Gastroesophageal sphincter (tissue), 4 donors: Measurements from ENCODE around the gene NFYC. TPM values are rescaled to one million over a fixed set of nuclear protein-coding genes. Genes with fewer than 3 reads are reported as not detected.
"Not testable (repeated sequence)": the region's sequence is repeated elsewhere in the genome, so short reads cannot be mapped to it uniquely, and the experiment has no call there.

Experiments used
- ATAC-seq: fragments of 150-250 bp; one replicate; pipeline ENCODE4 v1.9.1; 2016; ENCODE audit warnings: mild to moderate bottlenecking, moderate library complexity
- H3K27ac ChIP-seq, 4 donors: fragments of 200-600 bp; sonication (generic) in 3 of 4; 1 replicate in 3 of 4; 2 replicates in 1 of 4; pipeline ENCODE4 v1.5.1; 2016 to 2019
- H3K27me3 ChIP-seq: fragments of 200-600 bp; sonication (generic); one replicate; pipeline ENCODE4 v1.5.1; 2019
- H3K36me3 ChIP-seq, 2 donors: fragments of 200-600 bp; sonication (generic); one replicate each; pipeline ENCODE4 v1.5.1; 2019; ENCODE audit warnings: control low read depth in 1 of 2
- H3K4me1 ChIP-seq, 3 donors: fragments of 200-600 bp; sonication (generic); 1 replicate in 2 of 3; 2 replicates in 1 of 3; pipeline ENCODE4 v1.5.1; 2016 to 2019; ENCODE audit warnings: control low read depth in 2 of 3
- H3K4me3 ChIP-seq, 2 donors: fragments of 200-600 bp; sonication (generic); one replicate each; pipeline ENCODE4 v1.5.1; 2019; ENCODE audit warnings: mild to moderate bottlenecking in 1 of 2, moderate library complexity in 1 of 2
- H3K9me3 ChIP-seq, 3 donors: fragments of 200-600 bp; sonication (generic); one replicate each; pipeline ENCODE4 v1.5.1; 2017 to 2019; ENCODE audit warnings: control low read depth in 2 of 3
- CTCF ChIP-seq, 4 experiments: fragments of 200-600 bp in 2 of 4; fragments of 450-650 bp in 2 of 4; sonication (generic) in 1 of 4; IDR thresholded peaks; one replicate each; pipeline ENCODE4 v1.5.1; 2017 to 2019; ENCODE audit warnings: antibody characterized with exemption in 4 of 4, mild to moderate bottlenecking in 2 of 4, moderate library complexity in 2 of 4
- EP300 ChIP-seq: sonication (generic); formaldehyde crosslinking; IDR thresholded peaks from one replicate; pipeline ENCODE4 v1.6.1; 2017; ENCODE audit warnings: antibody characterized with exemption, mild to moderate bottlenecking
- POLR2A ChIP-seq, 2 donors: fragments of 450-650 bp; IDR thresholded peaks; one replicate each; pipeline ENCODE4 v1.6.1; 2017; ENCODE audit warnings: antibody characterized with exemption in 2 of 2, mild to moderate bottlenecking in 2 of 2, moderate library complexity in 1 of 2
- POLR2AphosphoS5 ChIP-seq: sonication (generic); formaldehyde crosslinking; IDR thresholded peaks from one replicate; pipeline ENCODE4 v1.6.1; 2017; ENCODE audit warnings: antibody characterized with exemption
- WGBS, 2 donors: methylation state at CpG; one replicate each; pipeline ENCODE4 v1.1.5; 2018; ENCODE audit warnings: low coverage in 1 of 2; 5-methylcytosine and 5-hydroxymethylcytosine counted together
- total RNA-seq, 4 donors: library from RNA; depleted of rRNA; stranded (reverse); fragments of >200 nt; gene quantifications; one replicate each; pipeline ENCODE4 v1.1.0, GENCODE V29; 2016

NFYC gene
- total RNA-seq, 4 donors from 2014 or later = 32.4 to 54.2 (median 46.5) TPM

- 45 to 46% methylated on average over 2 of the region's 2 CpGs for WGBS, 2 donors
- Histone ChIP-seq H3K27ac (peak overlapping the region in 3 of 4 donors; percentile 17 to 99 (median 98)), H3K27me3 (no peaks in the 10 kb centered on the region), H3K4me3 (no peak overlapping the region), H3K4me1 (peaks cover 0 to 83% (median 12%) of the 10 kb centered on the region in 3 donors), H3K36me3 (no peaks in the 10 kb centered on the region), H3K9me3 (no peaks in the 10 kb centered on the region)
- TF ChIP-seq POLR2A (IDR thresholded peaks at IDR 0.05) = no peak
- TF ChIP-seq CTCF (IDR thresholded peaks at IDR 0.05) = no peak
- no peak for TF ChIP-seq EP300
- TF ChIP-seq POLR2AphosphoS5 = no peak
- no peak for ATAC-seq
Measured at GRCh38 chr1:40694353-40694874, 2.9 kb downstream of the NFYC start.

DNA sequence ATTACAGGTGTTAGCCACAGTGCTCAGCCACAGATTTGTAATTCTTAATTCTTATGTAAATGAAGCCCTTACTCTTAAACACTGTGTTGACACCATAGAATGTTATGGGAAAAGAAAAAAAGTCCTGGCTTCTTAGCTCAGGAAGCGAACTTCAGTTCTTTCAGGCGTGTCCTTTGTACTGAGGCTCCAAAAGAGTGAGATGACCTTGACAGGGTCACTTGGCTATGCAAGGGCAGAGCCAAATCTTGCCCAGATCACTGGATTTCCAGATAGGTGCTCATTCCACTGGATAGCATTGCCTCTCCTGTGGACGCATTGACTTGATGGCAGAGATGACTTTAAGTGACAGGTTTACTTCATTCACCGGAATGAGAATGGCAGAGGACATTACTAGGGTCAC lies 4.8 kb downstream of the NFYC start:
- no peaks in the 10 kb centered on the region for H3K27me3 ChIP-seq
- no peaks in the 10 kb centered on the region for H3K9me3 ChIP-seq
- ATAC-seq = no peak
- TF ChIP-seq EP300 = no peak
- no peak for TF ChIP-seq CTCF (IDR thresholded peaks at IDR 0.05)
- no peak for TF ChIP-seq POLR2A (IDR thresholded peaks at IDR 0.05)
- no peak for TF ChIP-seq POLR2AphosphoS5
- no peaks in the 10 kb centered on the region for H3K36me3 ChIP-seq
- no peak overlapping the region for H3K4me3 ChIP-seq
- H3K27ac ChIP-seq = peak overlapping the region in 1 of 4 donors; percentile 2
- 88 to 100% methylated on average over 1 to 4 of the region's 4 CpGs for WGBS, 2 donors
- H3K4me1 ChIP-seq = peaks cover 0 to 78% (median 9%) of the 10 kb centered on the region in 3 donors

- ATAC-seq = no peak
- TF ChIP-seq POLR2A (IDR thresholded peaks at IDR 0.05) = no peak
- no peak for TF ChIP-seq CTCF (IDR thresholded peaks at IDR 0.05)
- no peak for TF ChIP-seq POLR2AphosphoS5
- TF ChIP-seq EP300 = no peak
- Histone ChIP-seq H3K27me3 (no peaks in the 10 kb centered on the region), H3K4me1 (peaks cover 0 to 86% (median 9%) of the 10 kb centered on the region in 3 donors), H3K4me3 (no peak overlapping the region), H3K9me3 (no peaks in the 10 kb centered on the region), H3K27ac (no peak overlapping the region), H3K36me3 (no peaks in the 10 kb centered on the region)
- WGBS, 2 donors = 78 to 82% methylated on average over 5 of the region's 5 CpGs
Measured at GRCh38 chr1:40697436-40697835, 5.9 kb downstream of the NFYC start.

GRCh38 chr1:40699787-40700186 lies 8.3 kb downstream of the NFYC start:
- Histone ChIP-seq H3K27ac (no peak overlapping the region), H3K9me3 (no peaks in the 10 kb centered on the region), H3K4me1 (peaks cover 0 to 85% (median 7%) of the 10 kb centered on the region in 3 donors), H3K36me3 (no peaks in the 10 kb centered on the region), H3K27me3 (no peaks in the 10 kb centered on the region), H3K4me3 (no peak overlapping the region)
- no peak for ATAC-seq
- 87 to 89% methylated on average over 6 of the region's 6 CpGs for WGBS, 2 donors
- TF ChIP-seq POLR2A (IDR thresholded peaks at IDR 0.05) = no peak
- TF ChIP-seq CTCF (IDR thresholded peaks at IDR 0.05) = no peak
- no peak for TF ChIP-seq POLR2AphosphoS5
- no peak for TF ChIP-seq EP300

DNA sequence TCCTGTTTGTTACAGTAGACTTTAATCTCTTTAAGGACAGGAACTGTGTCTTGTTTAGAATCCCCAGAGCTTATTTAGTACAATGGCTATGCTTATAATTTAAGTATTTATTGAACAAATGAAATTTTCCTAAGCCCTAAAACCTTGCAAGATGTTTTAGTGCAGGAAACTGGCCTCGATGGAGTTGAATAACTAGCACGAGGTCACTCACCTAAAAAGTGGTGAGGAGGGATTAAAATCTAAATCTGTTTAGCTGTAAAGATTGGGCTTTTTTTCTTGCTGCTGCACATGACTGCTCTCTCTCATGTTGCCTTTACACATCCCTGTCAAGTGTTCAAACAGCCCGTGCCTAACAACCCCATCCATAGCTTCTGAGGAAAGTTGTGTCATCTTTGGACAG lies 10.2 kb downstream of the NFYC start:
- Histone ChIP-seq H3K27ac (no peak overlapping the region), H3K9me3 (no peaks in the 10 kb centered on the region), H3K4me3 (no peak overlapping the region), H3K36me3 (no peaks in the 10 kb centered on the region), H3K27me3 (no peaks in the 10 kb centered on the region), H3K4me1 (peaks cover 0 to 73% (median 3%) of the 10 kb centered on the region in 3 donors)
- TF ChIP-seq POLR2AphosphoS5 (no peak), EP300 (no peak), CTCF (IDR thresholded peaks at IDR 0.05) (no peak), POLR2A (IDR thresholded peaks at IDR 0.05) (no peak)
- 64 to 76% methylated on average over 2 to 3 of the region's 3 CpGs for WGBS, 2 donors
- no peak for ATAC-seq

DNA sequence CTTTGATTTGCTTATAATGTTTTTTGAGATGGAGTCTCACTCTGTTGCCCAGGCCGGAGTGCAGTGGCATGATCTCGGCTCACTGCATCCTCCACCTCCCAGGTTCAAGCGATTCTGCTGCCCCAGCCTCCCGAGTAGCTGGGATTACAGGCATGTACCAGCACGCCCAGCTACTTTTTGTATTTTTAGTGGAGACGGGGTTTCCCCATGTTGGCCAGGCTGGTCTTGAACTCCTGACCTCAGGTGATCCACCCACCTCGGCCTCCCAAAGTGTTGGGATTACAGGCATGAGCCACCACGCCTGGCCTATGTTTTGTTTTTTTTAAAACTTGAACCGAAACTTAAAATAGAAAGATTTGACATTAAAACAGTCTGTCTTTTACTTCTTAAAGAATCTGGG lies 11.3 kb downstream of the NFYC start:
- H3K36me3 ChIP-seq, H3K4me3 ChIP-seq, H3K27me3 ChIP-seq, H3K27ac ChIP-seq, H3K9me3 ChIP-seq, ATAC-seq: not testable (repeated sequence)
- H3K4me1 ChIP-seq = peaks cover 0 to 66% (median 2%) of the 10 kb centered on the region in 3 donors
- WGBS, 2 donors = 60 to 71% methylated on average over 3 to 4 of the region's 9 CpGs
